SKM-1 treated with dmso at 0.1 percent for 144 hours (cell line): Measurements from ENCODE around the gene CAMK1.
"Not testable (repeated sequence)": the region's sequence is repeated elsewhere in the genome, so short reads cannot be mapped to it uniquely, and the experiment has no call there.

Source experiments
- DNase-seq: peaks from one replicate; lab custom pipeline; 2025; ENCODE audit not compliant: unreplicated experiment; lab: John Stamatoyannopoulos, UW

The CAMK1 gene

GRCh38 chr3:9776896-9777693, 7.3 kb upstream of the CAMK1 start:
- no peak for DNase-seq

GRCh38 chr3:9771007-9771406, 1.3 kb upstream of the CAMK1 start:
- DNase-seq = not testable (repeated sequence)

GRCh38 chr3:9770276-9770812, 597 bp upstream of the CAMK1 start:
- DNase-seq = no peak

- DNase-seq = no peak
Measured at GRCh38 chr3:9769012-9769411, 735 bp downstream of the CAMK1 start.

GRCh38 chr3:9768141-9768775, 1.5 kb downstream of the CAMK1 start:
- no peak for DNase-seq

- DNase-seq = no peak
Measured at GRCh38 chr3:9767418-9767817, 2.3 kb downstream of the CAMK1 start.

GRCh38 chr3:9765865-9766264, 3.9 kb downstream of the CAMK1 start:
- DNase-seq = no peak

GRCh38 chr3:9762871-9763270, 6.9 kb downstream of the CAMK1 start:
- DNase-seq = no peak

GRCh38 chr3:9761919-9762318, 7.8 kb downstream of the CAMK1 start:
- DNase-seq = no peak

GRCh38 chr3:9760779-9761505, 8.8 kb downstream of the CAMK1 start:
- DNase-seq = no peak

GRCh38 chr3:9757427-9757826, 12.3 kb downstream of the CAMK1 start:
- DNase-seq = no peak

- no peak for DNase-seq
Measured at GRCh38 chr3:9754678-9755077, 15.1 kb downstream of the CAMK1 start.

GRCh38 chr3:9750556-9751411, 19.0 kb downstream of the CAMK1 start:
- DNase-seq = no peak

- DNase-seq = peak; percentile 99
Measured at GRCh38 chr3:9749645-9750555, 19.8 kb downstream of the CAMK1 start, which contains the start of gene OGG1. Gene OGG1 (plus strand): TSS chr3:9749952. CDS start chr3:9750287, 335 bp downstream.

GRCh38 chr3:9749296-9749644, 20.5 kb downstream of the CAMK1 start:
- DNase-seq = no peak

GRCh38 chr3:9748031-9748430, 21.7 kb downstream of the CAMK1 start:
- no peak for DNase-seq

GRCh38 chr3:9747267-9747666, 22.5 kb downstream of the CAMK1 start:
- no peak for DNase-seq

- DNase-seq = no peak
Measured at GRCh38 chr3:9746330-9746729, 23.4 kb downstream of the CAMK1 start.

GRCh38 chr3:9745521-9745920, 24.2 kb downstream of the CAMK1 start:
- no peak for DNase-seq

GRCh38 chr3:9744162-9744561, 25.6 kb downstream of the CAMK1 start:
- DNase-seq = no peak
